T-helper 9 cell (primary cell): ENCODE results near the gene KLRC3.
"Not testable (repeated sequence)": the region's sequence is repeated elsewhere in the genome, so short reads cannot be mapped to it uniquely, and the experiment has no call there.

Experiments used
- DNase-seq: peaks from one replicate; pipeline ENCODE4 v3.0.0-alpha.2; 2020

KLRC3 gene

GRCh38 chr12:10398168-10398567 lies 22.2 kb downstream of the KLRC3 start:
- no peak for DNase-seq

DNA sequence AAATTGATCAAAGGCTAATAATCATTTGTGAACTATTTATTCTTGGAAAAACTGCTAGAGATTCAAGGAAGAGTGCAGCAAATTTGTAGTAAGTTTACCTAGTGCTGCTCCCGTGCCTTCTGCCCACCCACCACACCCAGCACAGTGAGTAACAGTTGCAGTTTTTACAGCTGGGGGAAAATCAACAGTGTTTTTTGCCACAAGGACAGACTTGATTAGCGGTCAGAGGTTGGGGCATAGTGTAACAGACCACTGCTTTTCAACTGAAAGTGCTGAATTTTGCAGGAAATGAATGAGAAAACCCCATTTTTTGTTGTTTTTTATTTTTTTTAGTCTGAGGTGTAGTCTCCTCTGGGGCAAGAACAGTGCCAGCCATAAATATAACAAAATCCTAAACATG lies 23.1 kb downstream of the KLRC3 start:
- DNase-seq = no peak

DNA sequence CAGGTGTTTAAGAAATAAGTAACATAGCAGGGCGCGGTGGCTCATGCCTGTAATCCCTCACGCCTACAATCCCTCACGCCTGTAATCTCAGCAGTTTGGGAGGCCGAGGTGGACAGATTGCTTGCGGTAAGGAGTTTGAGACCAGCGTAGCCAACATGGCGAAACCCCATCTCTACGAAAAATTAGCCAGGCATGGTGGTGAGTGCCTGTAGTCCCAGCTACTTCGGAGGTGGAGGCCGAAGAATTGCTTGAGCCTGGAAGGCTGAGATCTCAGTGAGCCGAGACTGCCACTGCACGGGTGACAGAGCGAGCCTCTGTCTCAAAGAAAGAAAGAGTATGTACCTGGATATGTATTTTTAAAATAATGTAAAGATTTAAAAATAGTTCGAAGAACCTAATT lies 24.2 kb downstream of the KLRC3 start:
- DNase-seq = not testable (repeated sequence)

GRCh38 chr12:10395390-10395998 lies 24.9 kb downstream of the KLRC3 start:
- no peak for DNase-seq

DNA sequence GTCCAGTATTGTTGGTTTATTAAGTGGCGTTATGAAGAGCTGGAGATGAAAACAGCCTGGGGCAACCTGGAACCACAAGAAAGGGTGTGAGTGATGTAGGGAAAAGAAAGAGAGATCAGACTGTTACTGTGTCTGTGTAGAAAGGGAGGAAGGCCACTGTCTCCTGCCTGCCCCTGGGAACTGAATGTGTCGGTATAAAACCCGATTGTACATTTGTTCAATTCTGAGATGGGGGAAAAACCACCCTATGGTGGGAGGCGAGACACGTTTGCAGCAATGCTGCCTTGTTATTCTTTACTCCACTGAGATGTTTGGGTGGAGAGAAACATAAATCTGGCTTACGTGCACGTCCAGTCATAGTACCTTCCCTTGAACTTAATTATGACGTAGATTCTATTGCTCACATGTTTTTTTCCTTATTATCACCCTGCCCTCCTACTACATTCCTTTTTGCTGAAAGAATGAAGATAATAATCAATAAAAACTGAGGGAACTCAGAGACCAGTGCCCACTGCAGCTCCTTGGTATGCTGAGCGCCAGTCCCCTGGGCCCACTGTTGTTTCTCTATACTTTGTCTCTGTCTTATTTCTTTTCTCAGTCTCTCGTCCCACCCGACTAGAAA lies 25.8 kb downstream of the KLRC3 start:
- DNase-seq = not testable (repeated sequence)

GRCh38 chr12:10393291-10393690 lies 27.1 kb downstream of the KLRC3 start:
- no peak for DNase-seq

GRCh38 chr12:10392394-10392930 lies 27.9 kb downstream of the KLRC3 start:
- no peak for DNase-seq

GRCh38 chr12:10390991-10391390 lies 29.4 kb downstream of the KLRC3 start:
- DNase-seq = not testable (repeated sequence)

- no peak for DNase-seq
These were observed 30.5 kb downstream of the KLRC3 start, which contains the start of gene KLRK1 for GRCh38 chr12:10389904-10390303. Gene KLRK1 (minus strand): TSS chr12:10390041. CDS start chr12:10388810, 1,231 bp downstream.

- no peak for DNase-seq
These were observed 31.6 kb downstream of the KLRC3 start for GRCh38 chr12:10388624-10389413.

- DNase-seq = not testable (repeated sequence)
These were observed 32.9 kb downstream of the KLRC3 start for GRCh38 chr12:10387498-10387897.

DNA sequence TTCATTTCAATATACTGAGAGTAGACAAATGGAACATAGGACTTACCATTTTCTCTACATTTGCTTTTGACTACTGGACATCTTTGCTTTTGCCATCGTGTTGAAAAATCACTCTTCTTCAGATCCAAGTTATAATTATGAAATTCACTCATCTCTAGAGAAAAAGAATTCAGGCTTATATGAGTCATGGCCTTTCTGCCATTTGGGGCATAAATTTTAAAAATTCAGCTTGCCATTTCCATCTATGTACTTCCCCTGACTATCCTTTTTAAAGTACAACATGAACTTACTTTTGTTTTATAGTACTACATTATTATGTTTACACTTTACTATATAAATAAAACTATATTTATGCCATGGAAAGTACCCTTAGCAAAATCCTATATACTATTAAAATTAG lies 33.5 kb downstream of the KLRC3 start:
- no peak for DNase-seq

DNA sequence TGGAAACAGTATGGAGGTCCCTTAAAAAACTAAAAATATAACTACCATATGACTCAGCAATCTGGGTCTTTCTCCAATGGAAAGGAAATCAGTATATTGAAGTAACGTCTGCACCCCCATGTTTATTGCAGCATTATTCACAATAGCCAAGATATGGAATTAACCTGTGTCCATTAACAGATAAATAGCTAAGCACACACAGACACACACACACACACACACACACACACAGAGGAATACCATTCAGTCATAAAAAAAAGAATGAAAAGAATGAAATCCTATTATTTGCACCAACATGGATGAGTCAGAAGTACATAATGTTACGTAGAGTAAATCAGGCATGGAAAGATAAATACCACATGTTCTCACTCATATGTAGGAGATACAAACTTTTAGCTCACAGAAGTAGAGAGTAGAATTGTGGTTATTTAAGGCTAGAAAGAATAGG lies 35.2 kb downstream of the KLRC3 start:
- no peak for DNase-seq

- no peak for DNase-seq
These were observed 36.2 kb downstream of the KLRC3 start for GRCh38 chr12:10384191-10384590.

- no peak for DNase-seq
These were observed 38.3 kb downstream of the KLRC3 start for GRCh38 chr12:10381928-10382628.

- not testable (repeated sequence) for DNase-seq
These were observed 41.7 kb downstream of the KLRC3 start for GRCh38 chr12:10378737-10379136.

- DNase-seq = no peak
These were observed 45.8 kb downstream of the KLRC3 start for GRCh38 chr12:10374624-10375018.

GRCh38 chr12:10372559-10372958 lies 47.8 kb downstream of the KLRC3 start:
- DNase-seq = no peak

DNA sequence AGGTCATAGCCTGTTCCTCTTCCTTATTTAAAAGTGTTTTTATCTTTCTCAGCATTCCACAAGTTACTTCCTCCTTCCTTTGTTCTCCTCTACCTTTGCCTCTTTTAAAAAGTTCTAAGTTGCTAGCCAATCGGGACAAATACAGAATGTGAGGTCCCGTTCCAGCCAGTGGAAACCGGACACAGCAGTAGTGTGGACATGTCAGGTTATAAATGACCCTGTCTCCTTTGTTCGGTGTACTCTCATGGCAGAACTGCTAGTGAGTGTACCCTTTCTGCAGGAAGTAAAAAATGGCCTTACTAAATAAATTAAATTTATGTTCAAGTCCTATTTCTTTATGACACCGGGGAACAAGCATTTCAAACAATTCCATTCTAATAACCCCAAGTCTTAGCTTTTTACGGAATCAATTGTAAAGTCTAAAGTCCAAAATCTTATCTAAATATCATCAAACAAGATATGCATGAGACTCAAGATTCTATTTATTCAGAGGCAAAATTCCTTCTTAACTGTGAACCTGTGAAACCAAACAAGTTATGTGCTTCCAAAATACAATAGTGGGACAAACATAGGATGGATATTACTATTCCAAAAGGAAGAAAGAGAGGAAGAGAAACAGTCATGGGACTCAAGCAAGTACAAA lies 48.4 kb downstream of the KLRC3 start:
- DNase-seq = not testable (repeated sequence)

DNA sequence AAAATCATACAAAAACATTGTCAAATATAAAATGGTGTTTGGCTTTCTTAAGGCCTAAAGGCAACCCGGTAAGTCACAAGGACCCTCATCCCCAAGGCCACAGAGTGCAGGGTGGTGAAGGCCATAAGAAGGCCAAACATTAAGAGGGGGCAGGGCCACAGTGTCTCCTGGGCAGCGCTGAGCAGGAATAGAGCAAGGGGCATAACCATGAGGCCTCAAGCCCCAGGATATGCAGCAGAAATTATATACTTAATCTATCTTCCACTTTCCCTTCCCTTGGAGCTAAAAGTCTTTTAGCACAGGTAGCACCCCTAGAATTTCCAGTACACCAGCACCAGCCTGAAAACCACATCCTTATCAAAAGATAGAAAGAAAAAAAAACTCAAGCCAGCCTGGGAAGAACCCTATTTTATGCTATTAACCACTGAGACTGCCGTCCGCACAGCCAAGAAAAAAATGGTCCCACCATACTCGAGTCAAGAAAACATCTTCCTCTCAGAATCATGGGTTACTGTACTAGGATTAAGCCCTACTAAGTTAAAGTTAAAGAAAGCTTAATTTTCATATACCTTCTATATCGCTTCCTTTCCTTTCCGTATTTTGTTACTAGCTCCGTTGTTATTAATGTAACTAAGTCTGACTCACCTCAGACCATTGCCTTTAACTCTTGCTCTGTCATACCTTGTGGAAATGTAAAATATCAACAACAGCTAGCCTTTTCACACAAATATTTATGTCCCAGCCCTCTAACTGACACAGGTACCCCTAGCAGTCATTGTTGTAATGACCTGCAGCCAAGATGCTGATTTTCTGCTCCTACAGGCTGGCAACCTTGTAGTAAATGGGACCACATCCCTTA lies 50.6 kb downstream of the KLRC3 start:
- DNase-seq = no peak
